ENCODE data around the gene CACNA1I. TPM values are rescaled to one million over a fixed set of nuclear protein-coding genes. Genes with fewer than 3 reads are reported as not detected.

CACNA1I gene
- total RNA-seq: not detected in 2 replicates

GRCh38 chr22:39570665-39571064 is at the start of gene CACNA1I:
Gene CACNA1I, plus strand, starts transcription at chr22:39570753. Its CDS starts 0 bp downstream, at chr22:39570753.

GRCh38 chr22:39532215-39533073 is 38.1 kb upstream of the CACNA1I start, which contains the start of gene RPS19BP1:
Gene RPS19BP1, minus strand, starts transcription at chr22:39532748. Its CDS starts 10 bp downstream, at chr22:39532738.

Other genes with a start within 250 kb of the CACNA1I start
- 5.9 and 8.1 TPM in 2 replicates for gene SYNGR1, start 220.8 kb upstream of the CACNA1I start, total RNA-seq
- 17.6 and 18.9 TPM in 2 replicates for gene TAB1, start 171.0 kb upstream of the CACNA1I start, total RNA-seq
- under 0.01 TPM in 1 of 2 replicates, not detected in the other for gene MGAT3, start 113.7 kb upstream of the CACNA1I start, total RNA-seq
- gene MIEF1, start 68.5 kb upstream of the CACNA1I start, total RNA-seq: 24.5 and 27.8 TPM in 2 replicates
- gene ATF4, start 50.2 kb upstream of the CACNA1I start, total RNA-seq: 282 and 426 TPM in 2 replicates
- 44.2 and 51.1 TPM in 2 replicates for gene RPS19BP1, start 38.0 kb upstream of the CACNA1I start, total RNA-seq